GM18909 (cell line): ENCODE measurements around the gene VAMP7.
A peak's percentile ranks its signal among the peaks of the same experiment; 100 is the strongest.
"Not testable (repeated sequence)": the region's sequence is repeated elsewhere in the genome, so short reads cannot be mapped to it uniquely, and the experiment has no call there.

ENCODE experiments used
- ATAC-seq: cut with Tn5 transposase; IDR thresholded peaks from one replicate; pipeline ENCODE4 v1.9.1; 2021; ENCODE audit warnings: mild to moderate bottlenecking; ENCODE audit not compliant: unreplicated experiment, poor library complexity

VAMP7 gene

GRCh38 chrX:155881158-155881993 is at the start of gene VAMP7:
Gene VAMP7, plus strand, starts transcription at chrX:155881345. Its CDS starts 8,122 bp downstream, at chrX:155889467.
- ATAC-seq: peak; percentile 98

- ATAC-seq: no peak
These were observed 39.9 kb upstream of the VAMP7 start for GRCh38 chrX:155841232-155841631.

GRCh38 chrX:155851786-155852185 is 29.4 kb upstream of the VAMP7 start:
- ATAC-seq: not testable (repeated sequence)

DNA sequence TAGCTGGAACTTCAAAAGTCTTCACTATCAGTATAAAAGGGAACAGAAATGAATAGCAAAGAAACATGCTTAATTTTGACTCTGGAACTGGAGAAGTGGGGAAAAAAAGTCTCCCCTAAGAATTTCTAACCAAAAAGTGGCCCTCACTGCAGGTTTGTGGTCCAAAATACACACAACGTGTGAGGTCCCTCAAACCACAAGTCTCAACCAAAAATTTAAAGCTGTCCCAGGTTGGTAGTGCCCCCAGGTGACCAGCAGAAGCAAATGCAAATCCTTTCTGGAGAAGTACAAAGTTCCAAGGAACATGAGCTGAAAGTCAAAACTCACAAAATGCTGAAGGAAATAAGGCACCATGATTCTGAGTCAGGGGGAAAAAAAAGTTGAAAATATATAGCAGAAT is 23.6 kb upstream of the VAMP7 start:
- no peak for ATAC-seq

DNA sequence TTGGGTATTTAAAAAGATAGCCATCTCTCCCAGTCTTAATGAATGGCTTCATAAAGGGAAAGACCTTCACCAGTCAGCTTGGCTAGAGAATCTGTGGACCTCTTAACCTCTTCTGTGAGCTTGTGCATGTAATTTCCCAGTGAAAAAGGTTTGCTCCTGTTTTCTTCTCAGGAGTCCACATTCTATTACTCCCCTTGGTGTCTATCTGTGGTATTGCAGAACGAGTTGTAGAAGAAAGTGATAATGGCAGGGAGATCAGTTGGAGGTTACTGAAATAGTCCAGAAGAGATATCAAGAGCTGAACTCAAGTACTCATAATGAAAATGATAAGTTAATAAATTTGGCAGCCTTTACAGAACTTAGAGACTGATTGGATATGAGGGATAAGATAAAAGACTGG is 16.5 kb upstream of the VAMP7 start:
- ATAC-seq: no peak

DNA sequence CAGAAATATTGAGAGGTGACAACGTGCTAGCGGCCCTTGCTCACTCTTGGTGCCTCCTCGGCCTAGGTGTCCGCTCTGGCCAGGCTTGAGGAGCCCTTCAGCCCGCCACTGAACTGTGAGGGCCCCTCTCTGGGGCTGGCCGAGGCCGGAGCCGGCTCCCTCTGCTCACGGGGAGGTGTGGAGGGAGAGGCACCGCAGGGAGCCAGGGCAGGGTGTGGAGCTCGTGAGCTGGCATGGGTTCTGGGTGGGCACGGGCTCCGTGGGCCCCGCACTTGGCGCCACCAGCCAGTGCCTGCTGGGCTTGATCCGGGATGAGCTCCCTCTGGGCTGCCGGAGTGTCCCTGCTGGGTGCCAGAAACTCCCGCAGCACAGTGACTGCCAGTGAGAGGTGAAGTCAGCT is 16.0 kb upstream of the VAMP7 start:
- ATAC-seq: no peak

GRCh38 chrX:155867821-155868220 is 13.3 kb upstream of the VAMP7 start:
- no peak for ATAC-seq

DNA sequence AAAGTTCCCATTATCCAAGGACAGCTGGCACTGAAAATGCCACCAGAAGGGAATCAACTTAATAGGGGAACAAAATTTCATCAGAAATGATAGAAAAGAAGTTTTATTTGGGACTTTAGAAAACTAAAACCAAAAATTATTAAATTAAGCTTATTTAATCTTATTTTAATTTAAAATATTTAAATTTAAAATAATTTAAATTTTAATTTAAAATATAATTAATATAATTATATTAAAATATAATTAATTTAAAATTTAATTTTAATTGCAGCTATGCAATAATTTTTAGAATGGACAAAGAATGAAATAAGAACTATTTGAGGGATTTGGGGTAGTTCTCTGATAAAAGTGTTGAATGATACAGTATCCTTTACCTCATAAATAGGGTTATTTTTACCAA is 10.2 kb upstream of the VAMP7 start:
- ATAC-seq: no peak

- no peak for ATAC-seq
These were observed 9.2 kb upstream of the VAMP7 start for GRCh38 chrX:155871934-155872333.

- ATAC-seq: no peak
These were observed 8.0 kb upstream of the VAMP7 start for GRCh38 chrX:155873188-155873587.

- ATAC-seq: no peak
These were observed 6.4 kb upstream of the VAMP7 start for GRCh38 chrX:155874571-155875244.

- no peak for ATAC-seq
These were observed 4.4 kb upstream of the VAMP7 start for GRCh38 chrX:155876704-155877103.

GRCh38 chrX:155877288-155877687 is 3.9 kb upstream of the VAMP7 start:
- ATAC-seq: no peak

GRCh38 chrX:155880586-155881157 is 473 bp upstream of the VAMP7 start:
- peak; percentile 18 for ATAC-seq

DNA sequence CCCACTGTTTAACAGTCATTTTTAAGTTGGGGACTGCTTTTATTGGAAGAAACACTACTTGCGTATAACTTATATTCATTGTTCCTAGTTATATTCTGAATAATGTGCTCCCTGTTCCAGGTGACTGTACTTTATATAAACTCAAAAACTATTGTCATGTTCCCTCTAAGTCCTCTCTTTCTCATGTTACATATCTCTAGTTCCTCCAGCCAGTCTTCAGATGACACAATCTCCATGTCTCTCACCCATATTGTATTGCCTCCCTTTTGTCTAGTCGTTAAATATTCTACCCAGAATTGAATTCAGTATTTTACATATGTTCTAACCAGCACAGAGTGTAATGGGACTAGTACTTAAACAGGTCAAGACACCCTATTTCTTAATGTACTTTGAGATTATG is 5.3 kb downstream of the VAMP7 start:
- ATAC-seq: no peak

DNA sequence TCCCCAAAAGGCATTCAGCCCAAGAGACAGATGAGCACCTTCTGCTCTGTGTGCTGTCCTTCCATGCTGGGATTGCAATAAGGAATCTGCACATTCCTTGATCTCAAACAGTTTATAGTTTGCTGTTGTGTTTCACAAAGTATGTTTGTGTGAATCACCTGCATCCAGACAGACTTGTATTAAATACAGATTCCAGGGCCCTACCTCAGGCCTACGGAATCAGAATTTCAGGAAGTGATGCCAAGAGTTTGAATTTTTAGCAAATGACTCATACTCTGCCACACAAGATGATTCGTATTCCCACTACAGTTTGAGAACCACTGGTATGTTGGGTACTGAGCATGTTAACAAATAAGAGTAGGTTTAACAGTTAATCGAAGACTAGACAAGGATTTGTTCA is 7.0 kb downstream of the VAMP7 start:
- ATAC-seq: no peak

DNA sequence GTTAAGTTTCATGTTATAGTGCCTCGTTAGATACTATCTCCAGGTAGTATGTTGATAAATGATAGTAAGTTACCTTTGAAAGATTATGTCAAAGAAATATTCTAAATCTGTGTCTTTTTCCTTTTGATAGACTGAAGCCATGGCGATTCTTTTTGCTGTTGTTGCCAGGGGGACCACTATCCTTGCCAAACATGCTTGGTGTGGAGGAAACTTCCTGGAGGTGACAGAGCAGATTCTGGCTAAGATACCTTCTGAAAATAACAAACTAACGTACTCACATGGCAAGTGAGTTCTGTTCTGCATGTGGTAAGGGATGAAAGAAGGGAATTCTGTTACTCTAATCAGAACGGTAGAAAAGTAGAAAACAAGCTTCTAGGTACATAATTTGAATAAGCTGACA is 8.2 kb downstream of the VAMP7 start:
- no peak for ATAC-seq

DNA sequence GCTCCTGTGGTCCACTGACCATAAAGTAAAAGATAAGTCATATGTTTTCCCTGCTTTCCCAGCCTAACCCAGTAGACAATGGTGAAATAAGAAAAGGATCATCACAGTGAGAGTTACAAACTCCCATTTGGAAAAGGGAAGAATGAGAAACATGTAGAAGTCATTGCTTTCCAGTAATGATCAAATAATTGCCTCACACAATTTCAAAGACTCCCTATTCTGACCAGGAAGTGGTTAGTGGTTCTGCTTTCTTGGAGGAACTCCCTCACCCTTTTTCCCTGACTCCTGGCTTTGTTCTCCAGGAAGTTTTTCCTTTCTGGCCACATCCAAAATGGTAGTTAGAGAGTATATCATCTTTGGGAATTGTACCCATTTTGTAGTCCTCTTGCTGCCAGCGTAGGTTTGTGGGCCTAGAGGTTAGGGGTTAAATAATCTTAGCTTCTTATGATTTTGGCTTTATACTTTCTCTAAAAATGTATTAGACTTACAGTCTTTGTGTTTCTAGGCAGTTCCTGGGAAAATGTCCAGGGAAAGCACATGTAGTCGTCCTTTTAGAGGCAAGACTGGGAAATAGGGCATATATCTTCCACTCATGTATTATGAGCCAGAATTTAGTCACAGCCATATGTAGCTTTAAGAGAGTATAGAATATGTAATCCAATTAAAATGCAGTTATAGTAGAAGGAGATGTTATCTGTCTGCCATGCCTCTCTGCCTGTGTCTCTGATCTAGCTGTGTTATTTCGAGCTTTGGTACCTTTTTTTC is 10.5 kb downstream of the VAMP7 start:
- no peak for ATAC-seq

DNA sequence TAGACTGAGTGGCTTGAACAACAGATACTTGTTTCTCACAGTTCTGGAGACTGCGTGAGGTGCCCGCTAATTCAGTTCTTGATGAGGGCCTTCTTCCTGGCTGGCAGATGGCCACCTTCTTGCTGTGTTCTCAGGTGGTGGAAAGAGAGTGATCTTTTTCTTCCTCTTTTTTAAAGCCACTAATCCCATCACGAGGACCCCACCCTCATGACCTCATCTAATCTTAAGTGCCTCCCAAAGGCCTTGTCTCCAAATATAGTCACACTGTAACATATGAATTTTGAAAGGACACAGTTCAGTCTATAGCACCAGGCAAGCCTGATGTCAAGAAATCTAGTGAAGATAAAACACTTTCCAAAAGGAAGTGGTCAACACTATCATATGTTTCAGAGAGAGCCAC is 12.4 kb downstream of the VAMP7 start:
- no peak for ATAC-seq

GRCh38 chrX:155896512-155896911 is 15.4 kb downstream of the VAMP7 start:
- ATAC-seq: no peak

DNA sequence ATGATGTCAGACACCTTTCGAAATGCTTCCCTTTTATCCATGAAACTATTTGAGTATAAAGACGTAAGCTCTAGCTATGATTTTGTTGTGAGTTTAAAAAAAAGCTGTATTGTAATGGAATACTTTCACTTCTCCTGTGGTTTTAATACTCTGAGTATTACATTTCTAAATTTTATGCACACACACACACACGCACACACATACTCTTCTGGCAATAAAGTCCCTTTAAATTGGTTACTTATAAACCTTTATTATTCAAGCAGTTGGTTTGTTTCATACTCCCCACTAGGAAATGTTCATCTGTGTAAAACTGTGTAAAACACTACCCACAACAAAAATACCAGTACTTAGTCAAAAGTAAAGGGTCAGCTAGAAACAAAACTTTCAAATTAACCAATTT is 18.2 kb downstream of the VAMP7 start:
- no peak for ATAC-seq
